ENCODE measurements around the gene TMEM25. TPM values are rescaled to one million over a fixed set of nuclear protein-coding genes. Genes with fewer than 3 reads are reported as not detected.

The TMEM25 gene
- polyA plus RNA-seq, 2 of the 4 experiments (the other 2 are of a cell fraction): 0.56 to 0.75 TPM

GRCh38 chr11:118519549-118519948 is 11.4 kb upstream of the TMEM25 start:
- WGBS (ENCODE audit: missing lambda C conversion rate): 94% methylated on average over 6 of the region's 6 CpGs
- FAIRE-seq: no peak
- DNase-seq (ENCODE audit: low read depth in 1 of 2, low spot score in 1 of 2): no peak
- CTCF ChIA-PET: interaction anchor here (0.6 kb wide), 1 partner anchor 349 kb away, joined by 3 read pairs; no protein-coding TSS in a partner anchor
- ATAC-seq: no peak
- Histone ChIP-seq H3K4me2 (no peak overlapping the region), H3K4me1 (no peaks in the 10 kb centered on the region), H3K4me3 (no peak overlapping the region), H3K9me3 (no peaks in the 10 kb centered on the region), H3K27ac (no peak overlapping the region)
- POLR2A ChIA-PET: no interaction called here
- TF ChIP-seq BCL3 (IDR thresholded peaks at IDR 0.05) (no peak), CHD4 (IDR thresholded peaks at IDR 0.05; ENCODE audit: borderline replicate concordance) (no peak), ZFP36 (IDR thresholded peaks at IDR 0.05; ENCODE audit: borderline replicate concordance, partially characterized antibody) (no peak), SMC3 (IDR thresholded peaks at IDR 0.05) (no peak), HMGXB4 (CRISPR knock-in tag; IDR thresholded peaks at IDR 0.05; ENCODE audit: borderline replicate concordance) (no peak), RAD21 (conservative IDR thresholded peaks at IDR 0.05 in 1 of 2, IDR thresholded peaks at IDR 0.05 in 1 of 2) (no peak), CEBPB (IDR thresholded peaks at IDR 0.05) (no peak), POLR2AphosphoS2 (conservative IDR thresholded peaks at IDR 0.05; ENCODE audit: low read length) (no peak), HOXA7 (CRISPR knock-in tag; IDR thresholded peaks at IDR 0.05) (no peak), RFX5 (IDR thresholded peaks at IDR 0.05) (no peak), USF2 (IDR thresholded peaks at IDR 0.05) (no peak), ZC3H11A (IDR thresholded peaks at IDR 0.05) (no peak), HEYL (CRISPR knock-in tag; IDR thresholded peaks at IDR 0.05) (no peak), EHF (CRISPR knock-in tag; IDR thresholded peaks at IDR 0.05) (no peak)
- TF ChIP-seq, protein P1, sequence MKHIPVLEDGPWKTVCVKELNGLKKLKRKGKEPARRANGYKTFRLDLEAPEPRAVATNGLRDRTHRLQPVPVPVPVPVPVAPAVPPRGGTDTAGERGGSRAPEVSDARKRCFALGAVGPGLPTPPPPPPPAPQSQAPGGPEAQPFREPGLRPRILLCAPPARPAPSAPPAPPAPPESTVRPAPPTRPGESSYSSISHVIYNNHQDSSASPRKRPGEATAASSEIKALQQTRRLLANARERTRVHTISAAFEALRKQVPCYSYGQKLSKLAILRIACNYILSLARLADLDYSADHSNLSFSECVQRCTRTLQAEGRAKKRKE (CRISPR knock-in tag; IDR thresholded peaks at IDR 0.05; ENCODE audit: low read depth): no peak
- TF ChIP-seq, protein P2, sequence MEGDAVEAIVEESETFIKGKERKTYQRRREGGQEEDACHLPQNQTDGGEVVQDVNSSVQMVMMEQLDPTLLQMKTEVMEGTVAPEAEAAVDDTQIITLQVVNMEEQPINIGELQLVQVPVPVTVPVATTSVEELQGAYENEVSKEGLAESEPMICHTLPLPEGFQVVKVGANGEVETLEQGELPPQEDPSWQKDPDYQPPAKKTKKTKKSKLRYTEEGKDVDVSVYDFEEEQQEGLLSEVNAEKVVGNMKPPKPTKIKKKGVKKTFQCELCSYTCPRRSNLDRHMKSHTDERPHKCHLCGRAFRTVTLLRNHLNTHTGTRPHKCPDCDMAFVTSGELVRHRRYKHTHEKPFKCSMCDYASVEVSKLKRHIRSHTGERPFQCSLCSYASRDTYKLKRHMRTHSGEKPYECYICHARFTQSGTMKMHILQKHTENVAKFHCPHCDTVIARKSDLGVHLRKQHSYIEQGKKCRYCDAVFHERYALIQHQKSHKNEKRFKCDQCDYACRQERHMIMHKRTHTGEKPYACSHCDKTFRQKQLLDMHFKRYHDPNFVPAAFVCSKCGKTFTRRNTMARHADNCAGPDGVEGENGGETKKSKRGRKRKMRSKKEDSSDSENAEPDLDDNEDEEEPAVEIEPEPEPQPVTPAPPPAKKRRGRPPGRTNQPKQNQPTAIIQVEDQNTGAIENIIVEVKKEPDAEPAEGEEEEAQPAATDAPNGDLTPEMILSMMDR (IDR thresholded peaks at IDR 0.05): no peak

GRCh38 chr11:118521892-118522311 is 9.1 kb upstream of the TMEM25 start:
- CTCF ChIA-PET: no interaction called here
- DNase-seq (ENCODE audit: low read depth in 1 of 2, low spot score in 1 of 2): no peak
- POLR2A ChIA-PET: no interaction called here
- WGBS (ENCODE audit: missing lambda C conversion rate): 96% methylated on average over 11 of the region's 13 CpGs
- no peaks in the 10 kb centered on the region for H3K9me3 ChIP-seq
- H3K4me3 ChIP-seq: no peak overlapping the region
- no peak overlapping the region for H3K27ac ChIP-seq
- TF ChIP-seq, protein P3, sequence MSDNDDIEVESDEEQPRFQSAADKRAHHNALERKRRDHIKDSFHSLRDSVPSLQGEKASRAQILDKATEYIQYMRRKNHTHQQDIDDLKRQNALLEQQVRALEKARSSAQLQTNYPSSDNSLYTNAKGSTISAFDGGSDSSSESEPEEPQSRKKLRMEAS (IDR thresholded peaks at IDR 0.05): no peak
- TF ChIP-seq CBX2 (IDR thresholded peaks at IDR 0.05; ENCODE audit: borderline replicate concordance, low read depth) (no peak), RAD21 (conservative IDR thresholded peaks at IDR 0.05 in 1 of 2, IDR thresholded peaks at IDR 0.05 in 1 of 2) (no peak), ZFP36 (IDR thresholded peaks at IDR 0.05; ENCODE audit: borderline replicate concordance, partially characterized antibody) (no peak), ESRRA (IDR thresholded peaks at IDR 0.05; ENCODE audit: borderline replicate concordance, low read length) (no peak), RNF2 (IDR thresholded peaks at IDR 0.05; ENCODE audit: borderline replicate concordance, low read depth) (no peak)
- H3K4me2 ChIP-seq: no peak overlapping the region
- FAIRE-seq: no peak
- ATAC-seq: peak in 1 of 2 experiments; percentile 35; a peak in 2 of 6 replicates
- H3K4me1 ChIP-seq: no peaks in the 10 kb centered on the region

All from A549 (cell line).